GM19025 (cell line): ENCODE data around the gene CAMK1.
A peak's percentile ranks its signal among the peaks of the same experiment; 100 is the strongest.
"Not testable (repeated sequence)": the region's sequence is repeated elsewhere in the genome, so short reads cannot be mapped to it uniquely, and the experiment has no call there.

Experiments
- ATAC-seq: cut with Tn5 transposase; IDR thresholded peaks from one replicate; pipeline ENCODE4 v1.9.1; 2021; ENCODE audit warnings: mild to moderate bottlenecking, low read depth, moderate library complexity; ENCODE audit not compliant: unreplicated experiment

CAMK1 gene

GRCh38 chr3:9777694-9778021, 7.9 kb upstream of the CAMK1 start:
- ATAC-seq: no peak

DNA sequence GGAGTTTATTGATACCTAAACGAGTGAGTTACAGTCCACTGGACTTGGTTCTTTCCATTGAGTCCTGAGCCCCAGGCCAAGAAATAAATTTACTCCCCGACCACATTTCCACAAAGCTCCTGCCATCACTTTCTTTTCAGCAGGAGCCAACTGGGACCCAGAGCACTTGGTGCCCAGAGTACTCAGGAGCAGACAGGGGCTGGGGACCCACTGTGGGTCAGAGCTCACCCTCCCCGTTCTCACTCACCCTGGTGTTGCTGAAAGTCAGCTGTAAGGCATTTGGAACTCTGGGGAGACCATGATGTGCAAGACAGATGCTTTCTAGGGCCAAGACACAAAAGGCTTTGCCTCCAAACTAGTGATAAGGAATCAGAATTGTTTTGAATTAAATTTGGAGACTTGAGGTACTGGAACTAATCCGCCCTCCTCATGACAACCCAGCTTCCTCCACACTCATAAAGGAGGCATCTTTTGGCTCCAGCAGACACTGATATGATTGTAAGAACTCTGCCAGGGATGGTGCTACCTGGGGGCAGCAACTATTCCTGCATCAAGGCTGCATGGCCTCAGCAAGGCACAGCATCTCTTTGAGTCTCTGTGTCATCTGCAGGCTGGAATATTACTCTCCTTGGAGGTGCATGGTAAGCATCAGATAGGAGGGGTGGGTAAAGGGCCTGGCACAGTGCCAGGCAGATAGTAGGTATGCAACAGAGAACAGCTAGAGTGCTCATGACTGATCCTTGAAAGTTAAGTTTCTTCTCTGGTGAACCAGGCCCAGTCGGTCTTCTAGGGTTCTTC, 7.3 kb upstream of the CAMK1 start:
- ATAC-seq: no peak

- not testable (repeated sequence) for ATAC-seq
Measured at GRCh38 chr3:9771007-9771406, 1.3 kb upstream of the CAMK1 start.

GRCh38 chr3:9770276-9770812, 597 bp upstream of the CAMK1 start:
- ATAC-seq: no peak

- no peak for ATAC-seq
Measured at GRCh38 chr3:9769012-9769411, 735 bp downstream of the CAMK1 start.

- no peak for ATAC-seq
Measured at GRCh38 chr3:9768141-9768775, 1.5 kb downstream of the CAMK1 start.

DNA sequence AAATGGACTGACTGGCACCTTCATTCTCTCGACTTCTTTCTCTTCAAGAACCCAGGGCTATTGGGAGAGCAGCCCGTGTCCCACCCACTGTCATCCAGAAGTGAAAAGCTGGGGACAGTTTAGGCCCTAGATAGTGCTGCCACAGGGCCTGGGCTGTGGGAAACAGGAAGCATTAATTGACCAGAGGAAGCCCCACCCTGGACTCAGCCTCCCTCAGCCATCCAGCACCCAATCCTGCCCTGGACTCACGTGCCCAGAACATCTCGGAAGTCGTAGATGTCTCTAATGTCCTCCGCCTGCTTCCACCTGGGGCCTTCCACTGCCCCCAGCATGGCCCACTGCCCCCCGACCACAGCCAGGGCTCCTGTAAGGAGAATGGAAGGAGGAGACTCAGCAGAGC, 2.3 kb downstream of the CAMK1 start:
- no peak for ATAC-seq

- ATAC-seq: no peak
Measured at GRCh38 chr3:9765865-9766264, 3.9 kb downstream of the CAMK1 start.

- no peak for ATAC-seq
Measured at GRCh38 chr3:9762871-9763270, 6.9 kb downstream of the CAMK1 start.

DNA sequence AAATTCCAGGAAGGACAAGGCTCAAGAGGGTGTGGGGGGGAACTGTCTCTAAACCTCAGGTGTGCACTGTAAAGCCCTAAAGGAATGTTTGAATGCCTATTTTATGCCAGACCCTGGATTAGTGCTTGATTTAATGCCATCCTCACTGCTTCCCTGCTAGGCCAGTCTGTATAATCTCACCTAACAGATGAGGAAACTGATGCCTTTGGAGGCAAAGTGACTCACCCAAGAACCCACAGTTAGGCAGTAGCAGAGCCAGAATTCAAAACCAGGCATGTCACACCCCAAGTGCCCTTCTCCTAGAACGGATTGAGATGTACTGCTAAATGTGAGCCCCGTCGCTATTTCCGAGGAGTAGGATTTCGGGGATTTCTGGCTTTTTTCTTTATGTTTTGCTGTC, 7.8 kb downstream of the CAMK1 start:
- no peak for ATAC-seq

DNA sequence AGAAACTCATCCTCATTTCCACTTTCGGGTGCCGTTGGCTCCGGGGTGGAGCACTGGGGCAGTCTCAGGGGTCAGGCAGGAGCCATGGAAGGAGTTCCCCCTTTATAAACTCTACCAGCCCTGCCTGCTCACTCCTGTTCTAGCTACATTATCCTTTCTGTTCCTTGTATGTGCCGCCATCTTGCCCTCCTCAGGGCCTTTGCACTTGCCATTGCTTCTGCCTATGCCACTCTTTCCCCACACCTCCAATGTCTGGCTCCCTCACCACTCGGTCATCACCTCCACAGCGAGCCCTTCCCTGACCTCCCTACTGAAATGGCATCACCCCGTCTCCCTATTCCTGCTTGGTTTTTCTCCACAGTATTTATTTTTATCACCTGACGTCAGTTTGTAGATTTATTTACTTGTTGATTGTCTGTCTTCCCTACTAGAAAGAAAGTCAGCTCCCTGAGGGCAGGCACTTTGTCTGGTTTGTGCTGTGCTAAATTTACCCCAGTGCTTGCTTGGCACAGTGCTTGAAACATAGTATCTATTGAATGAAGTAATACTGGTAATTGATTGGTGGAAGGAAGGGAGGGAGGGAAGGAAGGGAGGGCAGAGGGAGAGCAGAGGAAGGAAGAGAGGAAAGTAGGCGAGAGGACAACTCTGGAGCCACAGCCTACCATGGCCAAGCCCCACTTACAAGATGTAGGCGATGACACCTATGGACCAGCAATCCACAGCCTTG, 8.8 kb downstream of the CAMK1 start:
- ATAC-seq: no peak

GRCh38 chr3:9757427-9757826, 12.3 kb downstream of the CAMK1 start:
- no peak for ATAC-seq

DNA sequence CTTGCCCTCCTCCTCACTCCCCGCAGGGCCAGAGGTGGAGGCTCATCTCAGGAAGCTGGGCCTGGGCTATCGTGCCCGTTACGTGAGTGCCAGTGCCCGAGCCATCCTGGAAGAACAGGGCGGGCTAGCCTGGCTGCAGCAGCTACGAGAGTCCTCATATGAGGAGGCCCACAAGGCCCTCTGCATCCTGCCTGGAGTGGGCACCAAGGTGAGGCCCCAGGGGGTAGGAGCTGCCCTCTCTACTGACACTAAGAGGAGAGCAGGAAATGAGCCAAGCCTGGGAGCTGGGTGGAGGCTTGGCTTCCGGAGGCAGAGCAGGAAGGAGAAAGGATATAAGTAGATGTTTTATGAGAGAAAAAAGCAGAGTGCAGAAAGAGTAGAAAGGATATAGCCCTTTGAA, 15.1 kb downstream of the CAMK1 start:
- ATAC-seq: no peak

DNA sequence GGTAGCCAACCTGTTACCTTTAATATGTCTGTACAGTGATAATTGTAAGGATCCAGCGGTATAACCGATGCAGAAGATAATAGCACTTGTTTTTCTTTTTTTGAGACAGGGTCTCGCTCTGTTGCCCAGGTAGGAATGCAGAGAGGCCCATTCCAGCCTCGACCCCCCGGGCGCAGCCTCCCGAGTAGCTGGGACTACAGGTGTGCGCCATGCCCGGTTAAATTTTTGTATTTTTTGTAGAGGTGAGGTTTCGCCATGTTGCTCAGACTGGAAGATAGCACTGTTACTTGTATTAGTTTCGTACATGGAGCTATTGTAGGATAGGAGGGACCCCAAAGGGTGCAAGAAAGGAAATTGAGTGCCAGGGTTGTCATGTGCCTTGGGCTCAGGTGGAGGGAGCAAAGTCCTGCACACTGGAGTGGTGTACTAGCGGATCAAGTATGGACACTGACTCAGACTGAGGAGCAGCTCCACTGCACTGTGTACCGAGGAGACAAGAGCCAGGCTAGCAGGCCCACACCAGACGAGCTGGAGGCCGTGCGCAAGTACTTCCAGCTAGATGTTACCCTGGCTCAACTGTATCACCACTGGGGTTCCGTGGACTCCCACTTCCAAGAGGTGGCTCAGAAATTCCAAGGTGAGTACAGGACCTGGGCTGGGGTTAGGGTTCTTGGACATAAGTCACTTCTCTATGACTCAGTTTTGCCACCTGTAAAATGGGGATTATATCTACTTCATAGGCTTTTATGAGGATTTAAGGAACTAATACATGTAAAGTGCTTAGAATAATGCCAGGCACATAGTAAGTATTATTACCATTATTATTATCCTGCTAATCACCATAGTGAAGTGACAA, 19.0 kb downstream of the CAMK1 start:
- ATAC-seq: no peak

DNA sequence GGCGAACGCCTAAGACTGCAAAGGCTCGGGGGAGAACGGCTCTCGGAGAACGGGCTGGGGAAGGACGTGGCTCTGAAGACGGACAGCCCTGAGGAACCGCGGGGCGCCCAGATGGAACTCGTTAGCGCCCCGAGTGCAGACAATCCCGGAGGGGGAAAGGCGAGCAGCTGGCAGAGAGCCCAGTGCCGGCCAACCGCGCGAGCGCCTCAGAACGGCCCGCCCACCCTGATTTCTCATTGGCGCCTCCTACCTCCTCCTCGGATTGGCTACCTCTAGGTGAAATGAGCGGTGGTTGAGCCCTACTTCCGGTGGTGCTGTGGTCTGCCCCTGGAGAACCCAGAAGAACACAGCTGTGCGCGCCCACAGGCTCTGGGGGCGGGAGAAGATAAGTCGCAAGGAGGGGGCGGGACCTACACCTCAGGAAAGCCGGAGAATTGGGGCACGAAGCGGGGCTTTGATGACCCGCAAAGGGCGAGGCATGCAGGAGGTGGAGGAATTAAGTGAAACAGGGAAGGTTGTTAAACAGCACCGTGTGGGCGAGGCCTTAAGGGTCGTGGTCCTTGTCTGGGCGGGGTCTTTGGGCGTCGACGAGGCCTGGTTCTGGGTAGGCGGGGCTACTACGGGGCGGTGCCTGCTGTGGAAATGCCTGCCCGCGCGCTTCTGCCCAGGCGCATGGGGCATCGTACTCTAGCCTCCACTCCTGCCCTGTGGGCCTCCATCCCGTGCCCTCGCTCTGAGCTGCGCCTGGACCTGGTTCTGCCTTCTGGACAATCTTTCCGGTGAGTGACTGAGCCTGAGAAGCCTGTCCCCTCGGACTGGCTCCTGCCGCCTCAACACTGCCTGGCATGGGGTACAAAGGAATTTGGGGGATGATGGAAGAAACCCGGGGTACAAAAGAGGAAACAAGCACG, 19.8 kb downstream of the CAMK1 start, which contains the start of gene OGG1:
OGG1 (plus strand) TSS at position 308 of the 911 bp plus-strand sequence; CDS start at position 643, 335 bp downstream.
- ATAC-seq: peak; percentile 89

- ATAC-seq: no peak
Measured at GRCh38 chr3:9749296-9749644, 20.5 kb downstream of the CAMK1 start.

GRCh38 chr3:9748031-9748430, 21.7 kb downstream of the CAMK1 start:
- no peak for ATAC-seq

- ATAC-seq: no peak
Measured at GRCh38 chr3:9747267-9747666, 22.5 kb downstream of the CAMK1 start.

GRCh38 chr3:9746330-9746729, 23.4 kb downstream of the CAMK1 start:
- ATAC-seq: no peak
